SK-N-SH (cell line): ENCODE measurements around the gene RASGRF2. TPM values are rescaled to one million over a fixed set of nuclear protein-coding genes. Genes with fewer than 3 reads are reported as not detected.

Source experiments
- CTCF ChIA-PET: fragments of 300-600, 350-600 bp; formaldehyde crosslinking; extraction: SDS; loops from one replicate; lab custom pipeline; 2021; lab: Yijun Ruan, JAX
- POLR2A ChIA-PET: fragments of 350-600 bp; sonication (Branson Sonifier 250); formaldehyde crosslinking; extraction: SDS; loops from one replicate; lab custom pipeline; 2020; ENCODE audit warnings: antibody characterized with exemption, inconsistent platforms; lab: Yijun Ruan, JAX
- DNase-seq: peaks from one replicate; pipeline ENCODE4 v3.0.0; 2012
- H2AFZ ChIP-seq: fragments of 200-600 bp; sonication (generic); 2 replicates; pipeline ENCODE4 v1.8.1; 2016; ENCODE audit warnings: antibody characterized with exemption, mild to moderate bottlenecking, low read depth
- H3F3A ChIP-seq: fragments of 200-600 bp; sonication (generic); replicated peaks from 2 replicates; pipeline ENCODE3; 2016; ENCODE audit warnings: antibody characterized with exemption, mild to moderate bottlenecking; ENCODE audit not compliant: insufficient read depth
- H3K27ac ChIP-seq, 2 experiments: fragments of 200-500 bp in 1 of 2; fragments of 200-600 bp in 1 of 2; sonication (Bioruptor generic) in 1 of 2; sonication (generic), shearing (Covaris generic) in 1 of 2; 2 replicates each; pipeline versions ENCODE4 v1.5.1 to v1.6.1; 2014 to 2016; ENCODE audit warnings: low read depth in 2 of 2, inconsistent platforms in 1 of 2, low read length in 1 of 2, mild to moderate bottlenecking in 1 of 2, mixed read lengths in 1 of 2
- H3K27me3 ChIP-seq: fragments of 200-600 bp; sonication (generic), shearing (Covaris generic); 2 replicates; pipeline ENCODE4 v1.6.1; 2016; ENCODE audit warnings: mixed run types; ENCODE audit not compliant: insufficient read depth
- H3K36me3 ChIP-seq, 2 experiments: fragments of 200-500 bp in 1 of 2; fragments of 200-600 bp in 1 of 2; sonication (Bioruptor generic) in 1 of 2; sonication (generic) in 1 of 2; replicated peaks in 1 of 2; 2 replicates each; pipeline versions ENCODE3 to v1.5.1; 2014 to 2016; ENCODE audit warnings: low read length in 1 of 2, mild to moderate bottlenecking in 1 of 2; ENCODE audit not compliant: insufficient read depth in 2 of 2, control insufficient read depth in 1 of 2
- H3K4me1 ChIP-seq, 2 experiments: fragments of 200-500 bp in 1 of 2; fragments of 200-600 bp in 1 of 2; sonication (Bioruptor generic) in 1 of 2; sonication (generic), shearing (Covaris generic) in 1 of 2; 2 replicates each; pipeline versions ENCODE4 v1.5.1 to v1.6.1; 2014 to 2016; ENCODE audit warnings: low read depth in 1 of 2, low read length in 1 of 2, mixed run types in 1 of 2; ENCODE audit not compliant: insufficient read depth in 2 of 2, control insufficient read depth in 1 of 2
- H3K4me2 ChIP-seq: fragments of 200-600 bp; sonication (generic), shearing (Covaris generic); 2 replicates; pipeline ENCODE4 v1.6.1; 2017; ENCODE audit warnings: mixed run types
- H3K4me3 ChIP-seq, 2 experiments: fragments of 200-500 bp in 1 of 2; fragments of 200-600 bp in 1 of 2; sonication (Bioruptor generic) in 1 of 2; sonication (generic), shearing (Covaris generic) in 1 of 2; 2 replicates each; pipeline versions ENCODE4 v1.5.1 to v1.8.1; 2014 to 2016; ENCODE audit warnings: low read depth in 2 of 2, inconsistent platforms in 1 of 2, low read length in 1 of 2, mild to moderate bottlenecking in 1 of 2, mixed read lengths in 1 of 2, moderate library complexity in 1 of 2
- H3K79me2 ChIP-seq: fragments of 200-600 bp; sonication (generic); 2 replicates; pipeline ENCODE4 v1.8.1; 2017; ENCODE audit warnings: mild to moderate bottlenecking; ENCODE audit not compliant: insufficient read depth
- H3K9ac ChIP-seq: fragments of 200-600 bp; sonication (generic); 2 replicates; pipeline ENCODE4 v1.6.1; 2017; ENCODE audit warnings: mixed run types
- H3K9me2 ChIP-seq: fragments of 200-600 bp; sonication (generic); 2 replicates; pipeline ENCODE4 v1.6.1; 2017; ENCODE audit warnings: mixed run types
- H3K9me3 ChIP-seq: fragments of 200-600 bp; sonication (generic); 2 replicates; pipeline ENCODE4 v1.6.1; 2017; ENCODE audit warnings: mixed run types, mild to moderate bottlenecking, moderate library complexity
- H4K20me1 ChIP-seq: fragments of 200-600 bp; sonication (generic); 2 replicates; pipeline ENCODE4 v1.6.1; 2017; ENCODE audit warnings: mild to moderate bottlenecking, mixed run types; ENCODE audit not compliant: insufficient read depth
- GABPA ChIP-seq: IDR thresholded peaks from 2 replicates; pipeline ENCODE4 v1.4.0; 2012; ENCODE audit warnings: low read depth, mild to moderate bottlenecking
- JUND ChIP-seq: IDR thresholded peaks from 2 replicates; pipeline ENCODE4 v1.4.0; 2012
- RAD21 ChIP-seq: IDR thresholded peaks from 2 replicates; pipeline ENCODE4 v1.6.1; 2012; ENCODE audit warnings: mild to moderate bottlenecking, low read length
- RFX5 ChIP-seq: IDR thresholded peaks from 2 replicates; pipeline ENCODE4 v1.6.1; 2012; ENCODE audit warnings: mild to moderate bottlenecking, improper control_type of control experiment, low read length
- SMC3 ChIP-seq: IDR thresholded peaks from 2 replicates; pipeline ENCODE4 v1.6.1; 2012; ENCODE audit warnings: low read depth, low read length, improper control_type of control experiment
- WGBS: methylation state at CpG from one replicate; pipeline ENCODE4 v1.1.6; 2017; ENCODE audit warnings: low lambda C conversion rate; 5-methylcytosine and 5-hydroxymethylcytosine counted together
- polyA plus RNA-seq, 3 experiments: library from polyadenylated mRNA; depleted of rRNA; stranded (reverse); fragments of >200 nt; gene quantifications; 2 replicates each; pipeline ENCODE4 v1.2.3, GENCODE V29; 2012
- TF ChIP-seq, protein P1 (sequence below): IDR thresholded peaks from 2 replicates; pipeline ENCODE4 v1.4.0; 2012; ENCODE audit warnings: low read depth
- TF ChIP-seq, protein P2 (sequence below): IDR thresholded peaks from 2 replicates; pipeline ENCODE4 v1.6.1; 2012; ENCODE audit warnings: mild to moderate bottlenecking, low read depth, low read length, moderate library complexity
- TF ChIP-seq, protein P3 (sequence below): fragments of 200-600 bp; sonication (generic); IDR thresholded peaks from 2 replicates; pipeline ENCODE4 v1.6.1; 2017; ENCODE audit warnings: antibody characterized with exemption, mild to moderate bottlenecking, moderate library complexity

Gene RASGRF2
- polyA plus RNA-seq, 1 of the 3 experiments (the other 2 are of a cell fraction): under 0.01 TPM

GRCh38 chr5:80935811-80936385, 24.3 kb upstream of the RASGRF2 start:
- Histone ChIP-seq H3K9me3 (no peaks in the 10 kb centered on the region), H3K27me3 (no peaks in the 10 kb centered on the region), H3F3A (no peaks in the 10 kb centered on the region), H3K36me3 (no peaks in the 10 kb centered on the region), H3K9me2 (no peaks in the 10 kb centered on the region), H3K4me3 (no peak overlapping the region), H4K20me1 (no peaks in the 10 kb centered on the region), H3K27ac (no peak overlapping the region), H3K4me2 (no peak overlapping the region), H3K79me2 (no peaks in the 10 kb centered on the region), H3K9ac (no peak overlapping the region), H2AFZ (no peak overlapping the region), H3K4me1 (no peaks in the 10 kb centered on the region; a peak in 1 of 4 replicates)
- WGBS: 87% methylated on average over 3 of the region's 3 CpGs
- CTCF ChIA-PET: interaction anchor here (0.6 to 1.6 kb wide), 4 partner anchors 9 to 55 kb away, joined by 3 to 4 read pairs (median 3); partner anchors contain the start of gene RASGRF2
- TF ChIP-seq JUND (no peak), RAD21 (0 out of 2 replicates have a peak, but pooled peaks have one; percentile 2), GABPA (no peak)
- TF ChIP-seq, protein P1, sequence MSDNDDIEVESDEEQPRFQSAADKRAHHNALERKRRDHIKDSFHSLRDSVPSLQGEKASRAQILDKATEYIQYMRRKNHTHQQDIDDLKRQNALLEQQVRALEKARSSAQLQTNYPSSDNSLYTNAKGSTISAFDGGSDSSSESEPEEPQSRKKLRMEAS: no peak
- DNase-seq: no peak
- POLR2A ChIA-PET: no interaction called here

- H3K4me1 ChIP-seq: no peaks in the 10 kb centered on the region; a peak in 1 of 4 replicates
- no peak for DNase-seq
- no peak overlapping the region for H2AFZ ChIP-seq
- no peaks in the 10 kb centered on the region for H3K79me2 ChIP-seq
- ChIA-PET POLR2A (no interaction called here), CTCF (interaction anchor here (1.4 kb wide), 1 partner anchor 8 kb away, joined by 3 read pairs; no protein-coding TSS in a partner anchor)
- H3K36me3 ChIP-seq: no peaks in the 10 kb centered on the region
- no peaks in the 10 kb centered on the region for H4K20me1 ChIP-seq
- H3K27me3 ChIP-seq: no peaks in the 10 kb centered on the region
- H3F3A ChIP-seq: no peaks in the 10 kb centered on the region
- no peak overlapping the region for H3K9ac ChIP-seq
- no peaks in the 10 kb centered on the region for H3K9me2 ChIP-seq
- H3K4me2 ChIP-seq: no peak overlapping the region
- TF ChIP-seq, protein P1: no peak
- TF ChIP-seq, protein P2, sequence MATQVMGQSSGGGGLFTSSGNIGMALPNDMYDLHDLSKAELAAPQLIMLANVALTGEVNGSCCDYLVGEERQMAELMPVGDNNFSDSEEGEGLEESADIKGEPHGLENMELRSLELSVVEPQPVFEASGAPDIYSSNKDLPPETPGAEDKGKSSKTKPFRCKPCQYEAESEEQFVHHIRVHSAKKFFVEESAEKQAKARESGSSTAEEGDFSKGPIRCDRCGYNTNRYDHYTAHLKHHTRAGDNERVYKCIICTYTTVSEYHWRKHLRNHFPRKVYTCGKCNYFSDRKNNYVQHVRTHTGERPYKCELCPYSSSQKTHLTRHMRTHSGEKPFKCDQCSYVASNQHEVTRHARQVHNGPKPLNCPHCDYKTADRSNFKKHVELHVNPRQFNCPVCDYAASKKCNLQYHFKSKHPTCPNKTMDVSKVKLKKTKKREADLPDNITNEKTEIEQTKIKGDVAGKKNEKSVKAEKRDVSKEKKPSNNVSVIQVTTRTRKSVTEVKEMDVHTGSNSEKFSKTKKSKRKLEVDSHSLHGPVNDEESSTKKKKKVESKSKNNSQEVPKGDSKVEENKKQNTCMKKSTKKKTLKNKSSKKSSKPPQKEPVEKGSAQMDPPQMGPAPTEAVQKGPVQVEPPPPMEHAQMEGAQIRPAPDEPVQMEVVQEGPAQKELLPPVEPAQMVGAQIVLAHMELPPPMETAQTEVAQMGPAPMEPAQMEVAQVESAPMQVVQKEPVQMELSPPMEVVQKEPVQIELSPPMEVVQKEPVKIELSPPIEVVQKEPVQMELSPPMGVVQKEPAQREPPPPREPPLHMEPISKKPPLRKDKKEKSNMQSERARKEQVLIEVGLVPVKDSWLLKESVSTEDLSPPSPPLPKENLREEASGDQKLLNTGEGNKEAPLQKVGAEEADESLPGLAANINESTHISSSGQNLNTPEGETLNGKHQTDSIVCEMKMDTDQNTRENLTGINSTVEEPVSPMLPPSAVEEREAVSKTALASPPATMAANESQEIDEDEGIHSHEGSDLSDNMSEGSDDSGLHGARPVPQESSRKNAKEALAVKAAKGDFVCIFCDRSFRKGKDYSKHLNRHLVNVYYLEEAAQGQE: no peak
- TF ChIP-seq SMC3: no peak
- TF ChIP-seq RFX5: no peak
- TF ChIP-seq RAD21: no peak
- TF ChIP-seq, protein P3, sequence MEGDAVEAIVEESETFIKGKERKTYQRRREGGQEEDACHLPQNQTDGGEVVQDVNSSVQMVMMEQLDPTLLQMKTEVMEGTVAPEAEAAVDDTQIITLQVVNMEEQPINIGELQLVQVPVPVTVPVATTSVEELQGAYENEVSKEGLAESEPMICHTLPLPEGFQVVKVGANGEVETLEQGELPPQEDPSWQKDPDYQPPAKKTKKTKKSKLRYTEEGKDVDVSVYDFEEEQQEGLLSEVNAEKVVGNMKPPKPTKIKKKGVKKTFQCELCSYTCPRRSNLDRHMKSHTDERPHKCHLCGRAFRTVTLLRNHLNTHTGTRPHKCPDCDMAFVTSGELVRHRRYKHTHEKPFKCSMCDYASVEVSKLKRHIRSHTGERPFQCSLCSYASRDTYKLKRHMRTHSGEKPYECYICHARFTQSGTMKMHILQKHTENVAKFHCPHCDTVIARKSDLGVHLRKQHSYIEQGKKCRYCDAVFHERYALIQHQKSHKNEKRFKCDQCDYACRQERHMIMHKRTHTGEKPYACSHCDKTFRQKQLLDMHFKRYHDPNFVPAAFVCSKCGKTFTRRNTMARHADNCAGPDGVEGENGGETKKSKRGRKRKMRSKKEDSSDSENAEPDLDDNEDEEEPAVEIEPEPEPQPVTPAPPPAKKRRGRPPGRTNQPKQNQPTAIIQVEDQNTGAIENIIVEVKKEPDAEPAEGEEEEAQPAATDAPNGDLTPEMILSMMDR: no peak
- WGBS: 54% methylated on average over 3 of the region's 3 CpGs
- no peak overlapping the region for H3K4me3 ChIP-seq
- H3K9me3 ChIP-seq: no peaks in the 10 kb centered on the region
- no peak overlapping the region for H3K27ac ChIP-seq
These were observed 23.3 kb upstream of the RASGRF2 start for GRCh38 chr5:80936881-80937280.
